HG02759 (cell line): ENCODE measurements around the gene RIN1.
"Not testable (repeated sequence)": the region's sequence is repeated elsewhere in the genome, so short reads cannot be mapped to it uniquely, and the experiment has no call there.

Experiments used
- ATAC-seq: cut with Tn5 transposase; IDR thresholded peaks from one replicate; pipeline ENCODE4 v1.9.1; 2021; ENCODE audit warnings: mild to moderate bottlenecking, moderate library complexity; ENCODE audit not compliant: unreplicated experiment

RIN1 gene

GRCh38 chr11:66336234-66337102, at the start of gene RIN1:
RIN1 (minus strand) TSS chr11:66336434; CDS start chr11:66336402, 32 bp downstream.
- ATAC-seq, result peak; percentile 82

- ATAC-seq, result not testable (repeated sequence)
These were observed 48.1 kb upstream of the RIN1 start for GRCh38 chr11:66384316-66384715.

GRCh38 chr11:66380264-66380663, 44.0 kb upstream of the RIN1 start:
- ATAC-seq, result not testable (repeated sequence)

- ATAC-seq, result not testable (repeated sequence)
These were observed 37.6 kb upstream of the RIN1 start for GRCh38 chr11:66373690-66374287.

- ATAC-seq, result no peak
These were observed 37.0 kb upstream of the RIN1 start for GRCh38 chr11:66373265-66373664.

- ATAC-seq, result peak; percentile 70
These were observed 35.6 kb upstream of the RIN1 start, which contains the start of gene SLC29A2 for GRCh38 chr11:66371627-66372415. SLC29A2 (minus strand) TSS chr11:66371760; CDS start chr11:66371591, 169 bp downstream.

GRCh38 chr11:66369073-66369894, 33.0 kb upstream of the RIN1 start:
- ATAC-seq, result no peak

GRCh38 chr11:66368484-66368883, 32.2 kb upstream of the RIN1 start:
- ATAC-seq, result no peak

GRCh38 chr11:66367561-66368312, 31.5 kb upstream of the RIN1 start:
- no peak for ATAC-seq

- no peak for ATAC-seq
These were observed 30.7 kb upstream of the RIN1 start for GRCh38 chr11:66366844-66367477.

GRCh38 chr11:66365711-66366619, 29.7 kb upstream of the RIN1 start:
- no peak for ATAC-seq

- no peak for ATAC-seq
These were observed 28.9 kb upstream of the RIN1 start for GRCh38 chr11:66365166-66365565.

GRCh38 chr11:66363805-66364535, 27.7 kb upstream of the RIN1 start:
- no peak for ATAC-seq

GRCh38 chr11:66363187-66363601, 27.0 kb upstream of the RIN1 start:
- no peak for ATAC-seq

- no peak for ATAC-seq
These were observed 26.4 kb upstream of the RIN1 start for GRCh38 chr11:66362481-66363147.

- ATAC-seq, result no peak
These were observed 25.3 kb upstream of the RIN1 start for GRCh38 chr11:66361502-66361941.
